LNCAP (cell line): ENCODE data around the gene STOML3.
A peak's percentile ranks its signal among the peaks of the same experiment; 100 is the strongest.

Experiments used
- CTCF ChIP-seq: fragments of 450-650 bp; IDR thresholded peaks from 2 replicates; pipeline ENCODE4 v1.5.1; 2017; ENCODE audit warnings: mild to moderate bottlenecking

The STOML3 gene

GRCh38 chr13:39016787-39017186 lies 26.2 kb upstream of the STOML3 start:
- peak; percentile 57 for TF ChIP-seq CTCF

- no peak for TF ChIP-seq CTCF
Observed at GRCh38 chr13:39016087-39016486, 25.5 kb upstream of the STOML3 start.

- TF ChIP-seq CTCF = no peak
Observed at GRCh38 chr13:39013462-39013861, 22.8 kb upstream of the STOML3 start.

GRCh38 chr13:39012608-39013007 lies 22.0 kb upstream of the STOML3 start:
- TF ChIP-seq CTCF = peak; percentile 15; the same call in 1 of the 2 replicates

GRCh38 chr13:38998739-38999138 lies 8.1 kb upstream of the STOML3 start:
- no peak for TF ChIP-seq CTCF

- no peak for TF ChIP-seq CTCF
Observed at GRCh38 chr13:38993381-38993780, 2.8 kb upstream of the STOML3 start.

- TF ChIP-seq CTCF = no peak
Observed at GRCh38 chr13:38981096-38981495, 9.5 kb downstream of the STOML3 start.

- TF ChIP-seq CTCF = no peak
Observed at GRCh38 chr13:38980750-38981078, 9.9 kb downstream of the STOML3 start.
